Measurements from ENCODE around the gene TPST1.

Gene TPST1

DNA sequence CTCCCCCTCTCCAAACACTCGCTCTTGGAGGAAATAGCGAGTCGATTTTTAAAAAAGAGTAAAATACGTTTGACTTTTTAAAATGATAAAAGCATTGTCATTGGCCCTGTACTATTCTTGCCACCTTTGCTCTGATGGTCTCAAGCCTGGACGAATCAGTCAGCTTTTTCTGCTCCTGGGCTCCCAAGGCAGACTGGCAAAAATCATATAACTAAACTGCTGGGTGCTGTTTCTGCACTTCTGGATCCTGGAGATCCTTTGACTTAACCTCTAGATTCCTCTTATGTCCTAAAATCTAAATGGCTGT, 1.8 kb downstream of the TPST1 start:
- Histone ChIP-seq H3K27ac (ENCODE audit: poor library complexity, severe bottlenecking) (no peak overlapping the region), H3K9me3 (ENCODE audit: severe bottlenecking) (no peaks in the 10 kb centered on the region), H3K4me3 (ENCODE audit: severe bottlenecking) (no peak overlapping the region), H3K27me3 (ENCODE audit: insufficient read depth, poor library complexity, severe bottlenecking) (no peaks in the 10 kb centered on the region), H3K36me3 (ENCODE audit: low read depth) (no peaks in the 10 kb centered on the region; the same call in none of the 2 replicates), H3K4me1 (ENCODE audit: insufficient read depth, poor library complexity, severe bottlenecking) (no peaks in the 10 kb centered on the region)
- ATAC-seq (ENCODE audit: low read depth) (no peak), DNase-seq (ENCODE audit: low spot score) (no peak)
- TF ChIP-seq, protein P1, sequence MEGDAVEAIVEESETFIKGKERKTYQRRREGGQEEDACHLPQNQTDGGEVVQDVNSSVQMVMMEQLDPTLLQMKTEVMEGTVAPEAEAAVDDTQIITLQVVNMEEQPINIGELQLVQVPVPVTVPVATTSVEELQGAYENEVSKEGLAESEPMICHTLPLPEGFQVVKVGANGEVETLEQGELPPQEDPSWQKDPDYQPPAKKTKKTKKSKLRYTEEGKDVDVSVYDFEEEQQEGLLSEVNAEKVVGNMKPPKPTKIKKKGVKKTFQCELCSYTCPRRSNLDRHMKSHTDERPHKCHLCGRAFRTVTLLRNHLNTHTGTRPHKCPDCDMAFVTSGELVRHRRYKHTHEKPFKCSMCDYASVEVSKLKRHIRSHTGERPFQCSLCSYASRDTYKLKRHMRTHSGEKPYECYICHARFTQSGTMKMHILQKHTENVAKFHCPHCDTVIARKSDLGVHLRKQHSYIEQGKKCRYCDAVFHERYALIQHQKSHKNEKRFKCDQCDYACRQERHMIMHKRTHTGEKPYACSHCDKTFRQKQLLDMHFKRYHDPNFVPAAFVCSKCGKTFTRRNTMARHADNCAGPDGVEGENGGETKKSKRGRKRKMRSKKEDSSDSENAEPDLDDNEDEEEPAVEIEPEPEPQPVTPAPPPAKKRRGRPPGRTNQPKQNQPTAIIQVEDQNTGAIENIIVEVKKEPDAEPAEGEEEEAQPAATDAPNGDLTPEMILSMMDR (IDR thresholded peaks at IDR 0.05; ENCODE audit: poor library complexity, severe bottlenecking), result no peak

DNA sequence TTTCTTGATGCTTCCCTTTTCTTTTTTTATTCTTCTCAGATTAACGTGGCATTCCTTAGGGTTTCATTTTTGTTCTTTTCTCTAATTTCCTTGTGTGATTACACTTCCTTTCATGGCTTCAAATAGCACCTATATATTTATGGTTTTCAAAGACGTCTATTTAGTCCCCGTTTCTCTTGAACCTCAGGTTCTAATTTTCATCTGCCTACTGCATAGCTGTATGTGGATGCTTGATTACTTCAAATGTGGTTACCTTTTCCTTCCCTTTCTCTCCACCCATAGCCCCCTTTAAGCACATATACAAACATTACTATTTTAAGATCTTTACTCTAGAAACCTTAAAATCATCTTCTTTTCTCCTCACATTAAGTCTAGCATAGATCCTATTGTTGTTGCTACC, 2.4 kb downstream of the TPST1 start:
- Histone ChIP-seq H3K4me1 (ENCODE audit: insufficient read depth, poor library complexity, severe bottlenecking) (no peaks in the 10 kb centered on the region), H3K36me3 (ENCODE audit: low read depth) (no peaks in the 10 kb centered on the region; the same call in none of the 2 replicates), H3K27me3 (ENCODE audit: insufficient read depth, poor library complexity, severe bottlenecking) (no peaks in the 10 kb centered on the region), H3K27ac (ENCODE audit: poor library complexity, severe bottlenecking) (no peak overlapping the region), H3K9me3 (ENCODE audit: severe bottlenecking) (no peaks in the 10 kb centered on the region), H3K4me3 (ENCODE audit: severe bottlenecking) (no peak overlapping the region)
- TF ChIP-seq, protein P1 (IDR thresholded peaks at IDR 0.05; ENCODE audit: poor library complexity, severe bottlenecking), result no peak
- DNase-seq (ENCODE audit: low spot score) (no peak), ATAC-seq (ENCODE audit: low read depth) (no peak)

DNA sequence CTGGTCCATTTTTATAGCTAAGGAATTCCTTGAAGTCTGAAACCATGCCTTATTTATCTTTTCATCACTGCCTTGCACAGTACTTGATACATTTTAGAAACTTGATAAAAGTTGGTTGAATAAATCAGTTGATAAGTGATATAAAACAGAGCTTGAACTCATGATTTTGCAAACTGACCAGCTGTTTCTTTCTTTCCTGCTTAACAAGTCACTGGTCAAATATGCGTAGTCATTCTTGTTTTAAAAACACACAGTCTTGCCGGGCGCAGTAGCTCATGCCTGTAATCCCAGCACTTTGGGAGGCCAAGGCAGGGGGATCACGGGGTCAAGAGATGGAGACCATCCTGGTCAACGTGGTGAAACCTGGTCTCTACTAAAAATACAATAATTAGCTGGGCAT, 6.3 kb downstream of the TPST1 start:
- TF ChIP-seq, protein P1 (IDR thresholded peaks at IDR 0.05; ENCODE audit: poor library complexity, severe bottlenecking), result no peak
- Histone ChIP-seq H3K27me3 (ENCODE audit: insufficient read depth, poor library complexity, severe bottlenecking) (no peaks in the 10 kb centered on the region), H3K36me3 (ENCODE audit: low read depth) (no peaks in the 10 kb centered on the region; the same call in none of the 2 replicates), H3K9me3 (ENCODE audit: severe bottlenecking) (no peaks in the 10 kb centered on the region), H3K4me3 (ENCODE audit: severe bottlenecking) (no peak overlapping the region), H3K4me1 (ENCODE audit: insufficient read depth, poor library complexity, severe bottlenecking) (peaks cover 5% of the 10 kb centered on the region), H3K27ac (ENCODE audit: poor library complexity, severe bottlenecking) (no peak overlapping the region)
- DNase-seq (ENCODE audit: low spot score) (no peak), ATAC-seq (ENCODE audit: low read depth) (no peak)

DNA sequence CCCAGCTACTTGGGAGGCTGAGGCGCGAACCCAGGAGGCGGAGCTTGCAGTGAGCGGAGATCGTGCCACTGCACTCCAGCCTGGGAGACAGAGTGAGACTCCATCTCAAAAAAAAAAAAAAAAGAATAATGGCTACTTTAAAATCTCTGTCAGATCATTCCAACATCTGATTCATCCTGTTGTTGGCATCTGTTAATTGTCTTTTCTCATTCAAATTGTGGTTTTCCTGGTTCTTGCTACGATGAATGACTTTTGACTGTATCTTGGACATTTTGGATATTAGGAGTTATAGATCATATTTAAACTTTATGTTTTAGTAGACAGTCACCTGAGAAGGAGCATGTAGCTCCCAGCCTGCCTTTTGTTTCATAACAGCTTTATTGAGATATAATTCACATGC, 8.5 kb downstream of the TPST1 start:
- Histone ChIP-seq H3K27ac (ENCODE audit: poor library complexity, severe bottlenecking) (no peak overlapping the region), H3K9me3 (ENCODE audit: severe bottlenecking) (no peaks in the 10 kb centered on the region), H3K4me3 (ENCODE audit: severe bottlenecking) (no peak overlapping the region), H3K27me3 (ENCODE audit: insufficient read depth, poor library complexity, severe bottlenecking) (no peaks in the 10 kb centered on the region), H3K4me1 (ENCODE audit: insufficient read depth, poor library complexity, severe bottlenecking) (peaks cover 5% of the 10 kb centered on the region), H3K36me3 (ENCODE audit: low read depth) (no peaks in the 10 kb centered on the region; the same call in none of the 2 replicates)
- TF ChIP-seq, protein P1 (IDR thresholded peaks at IDR 0.05; ENCODE audit: poor library complexity, severe bottlenecking), result no peak
- no peak for ATAC-seq (ENCODE audit: low read depth)
- no peak for DNase-seq (ENCODE audit: low spot score)

DNA sequence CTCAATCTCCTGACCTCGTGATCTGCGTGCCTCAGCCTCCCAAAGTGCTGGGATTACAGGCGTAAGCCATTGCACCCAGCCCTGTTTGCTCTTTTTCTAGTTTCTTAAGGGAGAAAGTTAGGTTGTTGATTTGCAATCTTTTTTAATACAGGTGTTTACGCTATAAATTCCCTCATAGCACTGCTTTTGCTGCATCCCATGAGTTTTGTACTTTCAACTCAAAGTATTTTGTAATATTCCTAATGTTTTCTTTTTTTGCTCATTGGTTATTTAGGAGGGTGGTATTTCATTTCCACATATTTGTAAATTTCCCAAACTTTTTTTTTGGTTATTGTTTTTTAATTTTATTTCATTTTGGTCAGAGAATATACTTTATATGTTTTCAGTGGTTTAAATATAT, 11.6 kb downstream of the TPST1 start:
- H3K9me3 ChIP-seq (ENCODE audit: severe bottlenecking), result no peaks in the 10 kb centered on the region
- ATAC-seq (ENCODE audit: low read depth), result no peak
- no peak overlapping the region for H3K27ac ChIP-seq (ENCODE audit: poor library complexity, severe bottlenecking)
- no peak for DNase-seq (ENCODE audit: low spot score)
- no peak overlapping the region for H3K4me3 ChIP-seq (ENCODE audit: severe bottlenecking)
- H3K36me3 ChIP-seq (ENCODE audit: low read depth), result no peaks in the 10 kb centered on the region
- TF ChIP-seq, protein P1 (IDR thresholded peaks at IDR 0.05; ENCODE audit: poor library complexity, severe bottlenecking), result no peak
- peaks cover 5% of the 10 kb centered on the region for H3K4me1 ChIP-seq (ENCODE audit: insufficient read depth, poor library complexity, severe bottlenecking)
- no peaks in the 10 kb centered on the region for H3K27me3 ChIP-seq (ENCODE audit: insufficient read depth, poor library complexity, severe bottlenecking)

Measured in RWPE2 (cell line).